NCI-H774 (cell line): ENCODE results near the gene LMLN.
"Not testable (repeated sequence)": the region's sequence is repeated elsewhere in the genome, so short reads cannot be mapped to it uniquely, and the experiment has no call there.

Source experiments
- DNase-seq: peaks from one replicate; lab custom pipeline; 2025; lab: John Stamatoyannopoulos, UW

Gene LMLN, protein sequence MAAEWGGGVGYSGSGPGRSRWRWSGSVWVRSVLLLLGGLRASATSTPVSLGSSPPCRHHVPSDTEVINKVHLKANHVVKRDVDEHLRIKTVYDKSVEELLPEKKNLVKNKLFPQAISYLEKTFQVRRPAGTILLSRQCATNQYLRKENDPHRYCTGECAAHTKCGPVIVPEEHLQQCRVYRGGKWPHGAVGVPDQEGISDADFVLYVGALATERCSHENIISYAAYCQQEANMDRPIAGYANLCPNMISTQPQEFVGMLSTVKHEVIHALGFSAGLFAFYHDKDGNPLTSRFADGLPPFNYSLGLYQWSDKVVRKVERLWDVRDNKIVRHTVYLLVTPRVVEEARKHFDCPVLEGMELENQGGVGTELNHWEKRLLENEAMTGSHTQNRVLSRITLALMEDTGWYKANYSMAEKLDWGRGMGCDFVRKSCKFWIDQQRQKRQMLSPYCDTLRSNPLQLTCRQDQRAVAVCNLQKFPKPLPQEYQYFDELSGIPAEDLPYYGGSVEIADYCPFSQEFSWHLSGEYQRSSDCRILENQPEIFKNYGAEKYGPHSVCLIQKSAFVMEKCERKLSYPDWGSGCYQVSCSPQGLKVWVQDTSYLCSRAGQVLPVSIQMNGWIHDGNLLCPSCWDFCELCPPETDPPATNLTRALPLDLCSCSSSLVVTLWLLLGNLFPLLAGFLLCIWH

DNA sequence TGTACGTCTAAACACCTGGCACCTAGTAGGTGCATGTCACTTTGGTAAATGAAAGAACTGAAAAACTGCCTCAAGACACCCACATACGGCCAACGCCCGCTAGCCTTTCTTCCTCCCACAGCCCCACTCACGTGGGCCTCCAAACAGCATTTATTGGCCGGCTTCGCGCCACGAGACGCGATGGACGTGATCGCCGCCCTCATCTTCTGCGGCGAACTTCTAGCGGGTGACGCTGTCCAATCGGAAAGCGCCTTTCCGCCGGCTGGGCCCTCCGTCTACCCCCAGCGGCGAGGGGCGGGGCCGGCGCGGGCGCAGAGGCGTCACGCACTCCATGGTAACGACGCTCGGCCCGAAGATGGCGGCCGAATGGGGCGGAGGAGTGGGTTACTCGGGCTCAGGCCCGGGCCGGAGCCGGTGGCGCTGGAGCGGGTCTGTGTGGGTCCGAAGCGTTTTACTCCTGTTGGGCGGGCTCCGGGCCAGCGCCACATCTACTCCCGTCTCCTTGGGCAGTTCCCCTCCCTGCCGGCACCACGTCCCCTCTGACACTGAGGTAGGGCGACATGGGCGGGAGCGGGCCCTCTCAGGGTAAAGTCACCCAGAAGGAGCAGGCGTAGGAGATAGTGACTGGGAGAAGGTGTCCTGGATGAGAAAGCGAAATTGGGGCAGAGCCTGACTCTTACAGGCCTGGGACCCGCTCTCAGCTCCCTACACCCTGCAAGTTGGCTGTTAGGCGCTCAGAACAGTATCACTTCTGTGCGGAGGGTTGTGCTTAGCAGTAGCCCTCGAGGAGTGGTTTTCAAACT, at the start of gene LMLN:
Gene LMLN (plus strand): TSS at position 327 of the 803 bp plus-strand sequence. CDS start 29 bp downstream, at position 356.
- peak; percentile 98 for DNase-seq

DNA sequence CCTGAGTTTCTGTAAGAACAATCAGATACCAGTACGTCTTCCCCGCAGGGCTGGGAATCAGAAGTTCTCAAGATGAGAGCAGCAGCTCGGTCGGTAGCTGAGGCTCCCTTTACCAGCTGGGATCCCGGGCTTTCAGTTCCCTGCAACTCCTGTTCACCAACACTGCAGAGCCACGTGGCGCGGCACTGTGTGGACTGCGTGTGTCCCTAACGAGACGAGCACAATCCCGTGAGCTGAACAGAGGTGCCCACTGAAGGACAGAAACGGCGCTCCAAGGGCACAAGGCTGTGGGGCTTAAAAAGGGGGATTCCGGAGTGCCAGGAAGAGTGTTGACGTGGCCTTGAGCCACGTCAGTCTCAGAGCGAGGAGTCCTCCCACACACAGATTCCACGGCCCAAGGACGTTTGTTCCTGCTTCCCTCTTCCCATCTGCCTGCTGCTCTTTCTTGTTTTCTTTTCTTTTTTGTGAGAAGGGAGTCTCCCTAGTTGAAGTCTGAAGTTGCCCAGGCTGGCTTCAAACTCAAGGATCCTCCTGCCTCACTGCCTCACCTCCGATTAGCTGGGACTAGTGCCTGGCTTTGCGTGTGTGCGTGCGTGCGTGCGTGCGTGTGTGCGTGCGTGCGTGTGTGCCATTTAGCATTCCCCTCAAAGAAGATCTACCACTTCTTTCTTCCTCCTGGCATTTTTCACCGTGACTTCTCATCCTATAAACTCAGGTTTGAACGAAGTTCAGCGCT, 47.1 kb upstream of the LMLN start:
- no peak for DNase-seq

GRCh38 chr3:197913641-197914380, 46.2 kb upstream of the LMLN start:
- DNase-seq, result no peak

DNA sequence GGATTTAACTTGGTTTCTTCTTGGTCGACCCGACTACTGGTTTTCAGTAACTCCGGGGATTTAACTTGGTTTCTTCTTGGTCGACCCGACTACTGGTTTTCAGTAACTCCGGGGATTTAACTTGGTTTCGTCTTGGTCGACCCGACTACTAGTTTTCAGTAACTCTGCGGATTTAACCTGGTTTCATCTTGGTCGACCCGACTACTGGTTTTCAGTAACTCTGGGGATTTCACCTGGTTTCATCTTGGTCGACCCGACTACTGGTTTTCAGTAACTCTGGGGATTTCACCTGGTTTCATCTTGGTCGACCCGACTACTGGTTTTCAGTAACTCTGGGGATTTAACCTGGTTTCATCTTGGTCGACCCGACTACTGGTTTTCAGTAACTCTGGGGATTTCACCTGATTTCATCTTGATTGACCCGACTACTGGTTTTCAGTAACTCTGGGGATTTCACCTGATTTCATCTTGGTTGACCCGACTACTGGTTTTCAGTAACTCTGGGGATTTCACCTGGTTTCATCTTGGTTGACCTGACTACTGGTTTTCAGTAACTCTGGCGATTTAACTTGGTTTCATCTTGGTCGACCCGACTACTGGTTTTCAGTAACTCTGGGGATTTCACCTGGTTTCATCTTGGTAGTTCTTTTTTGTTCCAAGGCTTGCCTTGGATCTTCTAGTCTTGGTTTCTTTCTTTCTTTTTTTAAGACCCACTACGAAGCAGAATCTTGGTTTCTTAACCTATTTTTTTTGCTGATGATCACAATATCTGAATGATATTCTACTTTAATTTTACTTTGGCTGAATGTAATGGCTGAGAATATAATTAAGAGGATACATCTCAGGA, 38.4 kb upstream of the LMLN start:
- not testable (repeated sequence) for DNase-seq

DNA sequence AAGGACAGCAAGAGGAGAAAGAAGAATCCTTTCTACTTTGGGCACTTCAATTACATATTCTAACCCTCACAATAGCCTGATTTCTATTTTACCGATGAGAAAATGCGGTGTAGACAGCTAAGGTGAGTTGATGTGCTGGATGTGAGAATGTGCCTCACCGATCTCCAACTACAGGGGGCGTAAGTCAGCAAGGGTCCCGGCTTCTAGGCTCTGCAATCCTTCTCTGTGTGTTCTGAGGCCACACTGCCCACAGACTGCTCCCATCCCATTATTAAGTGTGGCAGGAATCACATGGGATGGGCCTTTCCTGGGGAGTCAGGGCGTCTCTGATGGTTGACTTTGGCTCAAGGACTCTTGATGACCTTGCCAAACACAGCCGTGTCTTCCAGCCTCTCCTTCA, 33.6 kb upstream of the LMLN start:
- no peak for DNase-seq

GRCh38 chr3:197927578-197927977, 32.4 kb upstream of the LMLN start:
- not testable (repeated sequence) for DNase-seq

DNA sequence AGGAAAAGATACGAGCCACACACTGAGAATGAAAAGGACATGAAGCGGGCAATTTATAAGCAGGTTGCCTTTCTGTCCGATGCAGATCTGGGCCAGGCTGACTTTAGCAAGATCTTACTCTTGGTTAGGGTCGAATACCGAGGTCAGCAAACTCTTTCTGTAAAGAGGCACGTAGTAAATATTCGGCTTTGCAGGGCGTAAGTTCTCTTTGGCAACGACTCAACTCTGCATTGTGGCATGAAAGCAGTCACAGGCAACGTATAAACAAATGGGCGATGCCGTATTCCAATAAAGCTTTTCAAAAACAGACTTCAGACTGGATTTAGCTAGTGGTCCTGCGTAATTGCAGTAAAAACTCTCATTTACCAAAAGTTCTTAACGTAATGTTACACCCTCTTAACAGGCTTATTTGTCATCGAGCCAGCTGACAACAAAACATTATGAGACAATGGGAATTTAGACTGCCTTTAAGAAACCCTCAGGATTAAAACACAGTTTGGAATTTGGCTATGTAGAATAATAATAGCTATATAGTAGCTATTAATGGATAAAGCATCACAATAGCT, 23.1 kb upstream of the LMLN start:
- no peak for DNase-seq

GRCh38 chr3:197940745-197941384, 19.2 kb upstream of the LMLN start:
- DNase-seq, result no peak

- DNase-seq, result no peak
Measured at GRCh38 chr3:197942956-197943556, 17.0 kb upstream of the LMLN start.

DNA sequence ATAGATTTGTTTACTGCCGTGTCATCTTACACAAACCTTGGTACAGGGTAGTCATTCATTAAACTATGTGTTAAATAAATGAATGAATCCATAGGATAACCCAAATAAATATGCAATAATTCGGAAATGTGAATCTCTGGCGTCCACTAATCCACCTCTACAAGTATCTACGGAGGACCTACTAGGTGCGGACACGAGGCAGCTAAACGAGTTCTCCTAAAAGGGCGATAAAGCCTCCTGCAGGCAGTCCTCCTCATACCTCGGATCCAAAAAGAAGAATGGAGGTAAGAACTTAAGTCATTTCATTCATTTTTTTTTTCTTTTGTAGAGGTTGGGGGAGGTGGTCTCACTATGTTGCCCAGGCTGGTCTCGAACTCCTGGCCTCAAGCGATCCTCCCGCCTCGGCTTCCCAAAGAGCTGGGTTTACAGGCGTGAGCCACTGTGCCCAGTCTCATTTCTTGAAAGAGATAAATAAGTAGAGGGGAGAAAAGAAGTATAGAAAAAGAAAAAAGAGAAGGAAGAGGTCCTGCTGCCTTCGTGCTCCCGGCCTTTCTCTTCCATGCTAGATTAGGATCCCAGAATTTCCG, 10.7 kb upstream of the LMLN start:
- DNase-seq, result no peak

DNA sequence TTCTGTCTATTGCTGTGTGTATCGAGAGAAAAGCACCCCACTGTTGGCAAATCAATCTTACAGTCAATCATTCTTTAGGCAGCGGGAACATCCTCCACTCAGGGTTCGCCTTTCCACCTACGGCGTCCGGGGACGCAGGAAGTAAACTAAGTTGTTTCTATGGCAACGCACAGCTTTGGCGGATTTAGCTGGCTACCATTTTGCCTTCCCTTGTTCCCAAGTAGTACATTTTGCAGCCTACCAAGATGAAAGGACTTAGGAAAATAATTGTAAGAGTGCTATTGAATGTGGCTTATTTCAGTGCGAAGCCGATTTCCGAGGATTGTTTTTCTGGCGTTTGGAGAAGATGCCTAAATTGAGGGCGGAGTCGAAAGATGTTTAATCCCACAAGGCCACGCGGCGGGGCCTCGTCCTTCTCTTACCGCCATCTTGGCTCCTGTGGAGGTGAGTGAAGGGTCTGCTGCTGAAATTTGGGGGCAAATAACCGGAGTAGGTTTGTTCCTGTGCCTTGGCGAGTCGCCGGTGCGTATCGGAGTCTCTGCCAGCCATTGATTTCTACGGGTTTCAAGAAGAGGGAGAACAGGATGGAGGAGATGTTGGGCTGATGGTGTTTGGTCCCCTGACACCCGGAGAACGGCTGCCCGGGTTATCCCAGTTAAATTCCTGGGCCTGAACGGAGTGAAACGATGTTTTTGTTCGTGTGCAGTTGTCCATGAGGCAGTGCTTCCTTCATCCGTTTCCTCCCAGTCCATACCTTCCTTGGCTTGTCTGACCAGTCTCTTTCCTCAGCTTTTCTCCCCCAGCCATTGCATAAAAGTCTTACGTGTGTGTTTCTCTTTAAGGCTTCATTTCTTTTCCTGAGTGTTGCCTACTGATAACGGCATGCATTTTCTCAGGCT, 10.0 kb upstream of the LMLN start, which contains the start of gene RPL35A:
Gene RPL35A (plus strand): TSS at position 413 of the 899 bp plus-strand sequence. CDS start 778 bp downstream, outside the sequence.
- DNase-seq, result peak; percentile 98

DNA sequence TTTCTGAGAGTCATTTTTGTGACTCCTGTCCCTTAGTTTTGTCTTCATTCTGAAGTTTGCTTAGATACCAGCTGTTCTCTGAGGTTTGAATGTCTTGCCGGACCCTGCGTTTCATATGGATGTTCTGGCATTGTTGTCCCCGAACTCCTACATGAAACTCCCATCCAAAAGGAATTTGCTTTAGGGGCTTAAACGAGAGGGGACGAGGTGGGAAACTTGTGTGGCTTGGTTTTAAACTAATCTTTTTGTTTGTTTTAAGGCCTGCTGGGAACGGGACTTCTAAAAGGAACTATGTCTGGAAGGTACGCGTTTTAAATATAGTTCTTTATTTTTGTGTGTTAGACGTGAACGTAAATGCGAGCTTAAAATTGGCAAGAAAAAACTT, 9.3 kb upstream of the LMLN start:
- no peak for DNase-seq

DNA sequence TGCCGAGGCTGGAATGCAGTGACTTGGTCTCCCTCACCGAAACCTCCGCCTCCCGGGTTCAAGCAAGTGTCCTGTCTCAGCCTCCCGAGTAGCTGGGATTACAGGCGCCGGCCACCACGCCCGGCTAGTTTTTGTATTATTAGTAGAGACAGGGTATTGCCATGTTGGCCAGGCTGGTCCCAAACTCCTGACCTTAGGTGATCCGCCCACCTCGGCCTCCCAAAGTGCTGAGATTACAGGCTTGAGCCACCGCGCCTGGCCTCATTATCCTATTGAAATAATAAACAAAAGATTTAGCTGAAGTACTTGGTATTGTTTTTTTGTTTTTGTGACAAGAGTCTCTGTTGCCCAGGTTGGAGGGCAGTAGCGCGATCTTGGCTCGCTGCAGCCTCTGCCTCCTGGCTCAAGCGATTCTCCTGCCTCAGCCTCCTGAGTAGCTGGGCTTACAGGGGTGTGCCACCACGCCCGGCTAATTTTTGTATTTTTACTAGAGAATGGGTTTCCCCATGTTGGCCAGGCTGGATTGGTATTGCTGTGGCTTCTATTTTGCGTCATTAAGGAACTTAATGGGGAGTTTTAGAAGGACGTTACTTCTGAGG, 8.5 kb upstream of the LMLN start:
- no peak for DNase-seq

DNA sequence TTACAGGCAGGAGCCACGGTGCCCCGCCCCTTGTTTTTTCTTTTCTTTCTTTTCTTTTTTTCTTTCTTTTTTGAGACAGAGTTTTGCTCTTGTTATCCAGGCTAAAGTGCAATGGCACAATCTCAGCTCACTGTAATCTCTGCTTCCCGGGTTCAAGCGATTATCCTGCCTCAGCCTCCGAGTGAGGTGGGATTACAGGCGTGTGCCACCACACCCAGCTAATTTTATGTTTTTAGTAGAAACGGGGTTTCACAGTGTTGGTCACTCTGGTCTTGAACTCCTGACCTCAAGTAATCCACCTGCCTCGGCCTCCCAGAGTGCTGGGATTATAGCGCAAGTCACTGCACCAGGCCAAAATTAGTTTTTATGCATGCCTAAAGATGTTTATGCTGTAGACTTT, 7.6 kb upstream of the LMLN start:
- no peak for DNase-seq

- no peak for DNase-seq
Measured at GRCh38 chr3:197953325-197953724, 6.7 kb upstream of the LMLN start.

- DNase-seq, result no peak
Measured at GRCh38 chr3:197953881-197954280, 6.1 kb upstream of the LMLN start.

DNA sequence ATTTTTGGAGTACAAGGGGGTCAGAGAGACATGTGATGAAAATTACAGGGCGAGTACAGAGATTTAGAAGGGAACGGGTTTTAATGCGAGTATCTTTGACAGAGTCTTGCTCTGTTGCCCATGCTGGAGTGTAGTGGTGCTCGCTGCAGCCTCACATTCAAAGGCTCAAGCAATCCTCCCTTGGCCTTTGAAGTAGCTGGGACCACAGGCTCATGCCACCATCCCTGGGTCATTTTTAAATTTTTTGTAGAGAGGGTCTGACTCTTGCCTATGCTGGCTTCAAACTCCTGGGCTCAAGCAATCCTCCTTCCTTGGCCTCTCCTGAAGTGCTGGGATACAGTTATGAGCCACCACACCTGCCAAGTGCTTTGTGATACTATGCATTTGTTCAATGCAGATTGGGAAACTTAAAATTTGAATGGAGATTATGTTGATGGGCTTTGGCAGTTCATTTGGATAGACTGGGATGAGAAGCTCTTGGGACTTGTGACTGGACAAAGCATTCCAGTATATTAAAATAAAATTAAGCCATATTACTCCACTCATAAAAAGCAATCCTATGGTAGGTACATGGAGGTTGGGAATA, 4.0 kb upstream of the LMLN start:
- DNase-seq, result no peak
